HepG2 (cell line): Measurements from ENCODE around the gene RHBG.

Experiments used
- BRF2 ChIP-seq: sonication (generic); formaldehyde crosslinking; IDR thresholded peaks from 2 replicates; pipeline ENCODE4 v1.8.1; 2022; ENCODE audit warnings: mild to moderate bottlenecking, missing genetic modification reagents
- CREM ChIP-seq, 2 experiments: sonication (generic) in 1 of 2; formaldehyde crosslinking in 1 of 2; IDR thresholded peaks; 2 replicates each; pipeline versions ENCODE4 v1.4.0 to v1.6.1; 2016 to 2020; ENCODE audit warnings: antibody characterized with exemption in 1 of 2, mild to moderate bottlenecking in 1 of 2, missing genetic modification reagents in 1 of 2
- ZBTB34 ChIP-seq: sonication (generic); formaldehyde crosslinking; IDR thresholded peaks from 2 replicates; pipeline ENCODE4 v1.8.0; 2022; ENCODE audit warnings: mild to moderate bottlenecking, missing genetic modification reagents
- ZFP91 ChIP-seq: sonication (generic); formaldehyde crosslinking; IDR thresholded peaks from 2 replicates; pipeline ENCODE4 v1.9.0; 2022; ENCODE audit warnings: missing genetic modification reagents, mild to moderate bottlenecking, borderline replicate concordance

GRCh38 chr1:156430303-156430702 lies 61.3 kb downstream of the RHBG start:
- TF ChIP-seq BRF2 (CRISPR knock-in tag) (no peak), ZFP91 (CRISPR knock-in tag) (no peak), CREM (IDR thresholded peaks at IDR 0.05) (no peak), CREM (CRISPR knock-in tag; IDR thresholded peaks at IDR 0.05) (no peak), ZBTB34 (no peak)
